Immature natural killer cell (primary cell): ENCODE data around the gene CRY2. TPM values are rescaled to one million over a fixed set of nuclear protein-coding genes. Genes with fewer than 3 reads are reported as not detected.
"Not testable (repeated sequence)": the region's sequence is repeated elsewhere in the genome, so short reads cannot be mapped to it uniquely, and the experiment has no call there.

Experiments used
- DNase-seq, 3 donors: peaks; one replicate each; pipeline ENCODE4 v3.0.0; 2022; ENCODE audit warnings: mixed read lengths in 1 of 3
- H3K27ac Mint-ChIP-seq, 6 donors: one replicate each; pipeline ENCODE4 v1.8.0; 2020; ENCODE audit warnings: mixed read lengths in 6 of 6, mild to moderate bottlenecking in 5 of 6, inconsistent platforms in 4 of 6, moderate library complexity in 3 of 6
- H3K27me3 Mint-ChIP-seq, 3 donors: one replicate each; pipeline ENCODE4 v1.8.0; 2020 to 2021; ENCODE audit warnings: low read depth in 3 of 3, mild to moderate bottlenecking in 3 of 3, mixed read lengths in 3 of 3, moderate library complexity in 3 of 3, inconsistent platforms in 1 of 3
- H3K36me3 Mint-ChIP-seq, 3 donors: one replicate each; pipeline ENCODE4 v1.8.0; 2020; ENCODE audit warnings: mixed read lengths in 3 of 3, inconsistent platforms in 2 of 3, mild to moderate bottlenecking in 2 of 3
- H3K4me1 Mint-ChIP-seq, 2 donors: one replicate each; pipeline ENCODE4 v1.8.0; 2020; ENCODE audit warnings: inconsistent platforms in 2 of 2, mild to moderate bottlenecking in 2 of 2, mixed read lengths in 2 of 2, moderate library complexity in 1 of 2
- H3K4me3 Mint-ChIP-seq, 5 donors: one replicate each; pipeline ENCODE4 v1.8.0; 2020; ENCODE audit warnings: mild to moderate bottlenecking in 5 of 5, mixed read lengths in 5 of 5, inconsistent platforms in 3 of 5, moderate library complexity in 3 of 5
- H3K9me3 Mint-ChIP-seq, 6 donors: one replicate each; pipeline ENCODE4 v1.8.0; 2020; ENCODE audit warnings: mild to moderate bottlenecking in 6 of 6, mixed read lengths in 6 of 6, inconsistent platforms in 4 of 6, moderate library complexity in 3 of 6
- polyA plus RNA-seq, 3 donors: library from polyadenylated mRNA; unstranded; fragments of 300-500 nt; fragmentation: Illumina TruSeq; gene quantifications; one replicate each; pipeline ENCODE4 v1.2.3, GENCODE V29; 2021

The CRY2 gene
- polyA plus RNA-seq, 3 donors from 2014 or later, result 16.5 to 32.7 (median 20.8) TPM

DNA sequence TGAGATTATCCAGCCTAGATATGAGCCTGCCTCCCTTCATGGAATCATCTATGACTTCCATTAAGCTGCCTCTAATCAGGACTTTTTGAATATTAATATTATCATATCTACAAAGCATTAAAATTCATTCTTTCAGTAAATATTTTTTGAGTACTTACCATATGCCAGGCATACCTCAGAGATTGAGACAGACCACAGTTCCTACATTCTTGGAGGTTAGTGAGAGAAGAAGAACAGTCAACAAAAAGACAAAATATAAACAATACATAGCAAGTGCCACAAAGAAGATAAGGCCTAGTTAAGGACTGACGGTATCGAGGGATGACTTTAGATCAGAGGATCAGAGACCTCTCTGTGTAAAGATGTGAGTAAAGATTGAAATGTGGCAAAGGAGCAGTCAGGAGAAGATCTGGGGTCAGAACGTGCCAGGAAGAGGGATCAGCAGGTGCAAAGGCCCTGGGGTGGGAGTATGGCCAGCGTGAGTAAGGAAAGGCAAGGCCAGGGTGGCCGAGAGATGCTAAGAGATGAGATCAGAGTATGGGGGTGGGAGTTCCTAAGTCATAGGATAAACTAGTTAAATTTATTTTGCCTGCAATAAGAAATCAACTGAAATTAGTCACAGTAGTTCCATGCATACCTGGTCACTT, 26.9 kb upstream of the CRY2 start:
- Mint-ChIP-seq H3K27me3 (peaks cover 0 to 3% (median 0%) of the 10 kb centered on the region in 3 donors), H3K4me1 (no peaks in the 10 kb centered on the region), H3K4me3 (no peak overlapping the region), H3K36me3 (no peaks in the 10 kb centered on the region), H3K9me3 (no peaks in the 10 kb centered on the region), H3K27ac (no peak overlapping the region)
- DNase-seq, result no peak

DNA sequence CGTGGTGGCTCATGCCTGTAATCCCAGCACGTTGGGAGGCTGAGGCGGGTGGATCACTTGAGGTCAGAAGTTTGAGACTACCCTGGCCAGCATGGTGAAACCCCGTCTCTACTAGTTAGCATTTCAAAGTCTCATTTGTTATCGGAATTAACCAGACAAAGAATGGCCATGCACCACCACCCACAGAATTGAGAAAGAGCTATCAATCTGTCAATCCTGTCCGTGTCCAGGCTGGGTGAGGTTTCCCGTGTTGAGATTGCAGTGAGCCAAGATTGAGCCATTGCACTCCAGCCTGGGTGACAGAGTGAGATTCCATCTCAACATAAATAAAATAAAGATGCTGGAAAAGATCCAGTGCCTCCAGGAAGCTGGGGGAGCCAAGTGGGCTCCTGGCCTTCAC, 20.8 kb upstream of the CRY2 start:
- H3K36me3 Mint-ChIP-seq, H3K4me1 Mint-ChIP-seq, H3K4me3 Mint-ChIP-seq, H3K27me3 Mint-ChIP-seq, H3K27ac Mint-ChIP-seq, H3K9me3 Mint-ChIP-seq, DNase-seq: not testable (repeated sequence)

DNA sequence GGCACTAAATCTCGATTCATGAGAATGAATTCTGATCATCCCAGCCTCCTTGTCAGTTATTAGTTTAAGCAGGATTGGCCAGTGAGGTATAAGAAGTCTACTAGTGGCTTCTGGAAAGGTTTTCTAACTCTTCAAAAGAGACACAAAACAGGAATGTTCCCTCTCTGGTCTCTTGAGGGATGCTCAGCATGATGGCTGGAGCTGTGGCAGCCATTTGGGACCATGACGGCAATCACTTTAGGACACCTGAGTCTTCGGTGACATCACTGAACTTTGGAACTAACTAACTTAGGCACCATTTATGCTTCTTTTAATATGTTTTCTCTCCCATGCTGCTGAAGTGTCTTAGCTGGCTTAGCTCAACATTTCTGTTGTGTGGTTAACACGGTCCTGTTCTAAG, 20.2 kb upstream of the CRY2 start:
- Mint-ChIP-seq H3K27ac (no peak overlapping the region), H3K4me1 (no peaks in the 10 kb centered on the region), H3K36me3 (no peaks in the 10 kb centered on the region), H3K4me3 (no peak overlapping the region), H3K9me3 (no peaks in the 10 kb centered on the region), H3K27me3 (peaks cover 2 to 7% (median 5%) of the 10 kb centered on the region in 3 donors)
- no peak for DNase-seq

DNA sequence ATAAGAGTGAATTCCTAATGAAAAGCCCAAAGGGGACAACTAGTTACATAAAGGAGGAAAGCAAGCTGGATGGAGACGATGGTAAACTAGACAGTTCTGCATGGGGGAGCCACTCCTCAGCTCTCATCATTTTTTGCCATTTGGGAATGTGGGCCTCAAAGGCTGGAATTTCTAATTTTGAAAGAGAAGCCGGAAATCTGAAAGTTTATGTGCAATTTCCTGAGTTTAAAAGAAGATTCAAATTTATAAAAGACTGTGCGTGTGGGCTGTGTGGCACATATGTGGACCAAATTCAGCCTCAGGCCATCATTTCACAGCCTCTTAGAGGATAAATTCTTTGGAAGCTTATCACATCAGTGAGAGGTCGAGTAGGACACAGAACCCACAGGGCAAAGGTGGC, 18.3 kb upstream of the CRY2 start:
- H3K4me3 Mint-ChIP-seq, result no peak overlapping the region
- no peaks in the 10 kb centered on the region for H3K9me3 Mint-ChIP-seq
- DNase-seq, result no peak
- no peaks in the 10 kb centered on the region for H3K36me3 Mint-ChIP-seq
- H3K27me3 Mint-ChIP-seq, result peaks cover 2 to 8% (median 8%) of the 10 kb centered on the region in 3 donors
- H3K4me1 Mint-ChIP-seq, result peaks cover 4 to 5% of the 10 kb centered on the region in 2 donors
- no peak overlapping the region for H3K27ac Mint-ChIP-seq

DNA sequence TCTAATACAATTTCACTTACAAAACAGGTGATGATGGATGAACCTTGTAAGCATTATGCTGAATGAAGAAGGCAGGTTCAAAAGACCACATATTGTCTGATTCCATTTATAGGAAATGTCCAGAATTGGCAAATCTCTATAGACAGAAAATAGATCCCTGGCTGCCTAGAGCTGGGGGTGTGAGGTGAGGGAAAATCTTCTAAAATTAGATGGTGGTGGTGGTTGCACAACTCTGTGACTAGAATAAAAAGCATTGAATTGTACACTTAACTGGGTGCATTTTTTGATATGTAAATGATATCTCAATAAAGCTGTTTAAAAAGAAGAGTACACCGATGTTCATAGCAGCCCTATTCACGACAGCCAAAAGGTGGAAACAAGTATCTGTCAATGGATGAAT, 16.7 kb upstream of the CRY2 start:
- Mint-ChIP-seq H3K9me3 (no peaks in the 10 kb centered on the region), H3K27me3 (peaks cover 4 to 10% (median 8%) of the 10 kb centered on the region in 3 donors), H3K4me1 (peaks cover 9 to 10% of the 10 kb centered on the region in 2 donors), H3K4me3 (no peak overlapping the region), H3K36me3 (no peaks in the 10 kb centered on the region), H3K27ac (no peak overlapping the region)
- no peak for DNase-seq

DNA sequence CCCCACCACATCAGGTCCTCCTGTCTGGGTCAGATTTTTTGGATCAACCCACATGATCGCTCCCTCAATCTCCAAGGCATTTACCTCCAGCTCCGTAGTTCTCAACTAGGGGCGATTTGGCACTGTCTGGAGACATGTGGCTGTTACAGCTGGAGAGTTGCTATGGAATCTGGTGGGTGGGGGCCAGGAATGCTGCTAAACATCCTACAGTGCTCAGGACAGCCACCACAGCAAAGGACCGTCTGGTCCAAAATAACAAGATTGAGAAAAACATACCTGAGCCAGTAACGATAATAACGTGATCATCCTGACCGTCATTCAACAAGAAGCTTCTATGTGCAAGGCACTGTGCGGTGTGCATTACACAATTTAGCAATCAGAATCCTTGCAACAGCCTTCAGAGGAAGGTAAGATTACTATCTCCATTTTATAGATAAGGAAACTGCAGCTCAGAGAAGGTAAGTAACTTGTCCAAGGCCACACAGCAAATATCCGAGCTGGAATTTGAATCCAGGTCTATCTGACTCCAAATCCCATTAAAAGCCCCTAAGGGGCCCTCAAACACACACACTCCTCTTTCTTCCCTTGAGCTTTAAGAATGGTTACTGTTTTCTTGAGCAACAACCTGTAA, 14.3 kb upstream of the CRY2 start:
- H3K9me3 Mint-ChIP-seq, result no peaks in the 10 kb centered on the region
- H3K27me3 Mint-ChIP-seq, result peaks cover 5 to 10% (median 7%) of the 10 kb centered on the region in 3 donors
- no peaks in the 10 kb centered on the region for H3K36me3 Mint-ChIP-seq

DNA sequence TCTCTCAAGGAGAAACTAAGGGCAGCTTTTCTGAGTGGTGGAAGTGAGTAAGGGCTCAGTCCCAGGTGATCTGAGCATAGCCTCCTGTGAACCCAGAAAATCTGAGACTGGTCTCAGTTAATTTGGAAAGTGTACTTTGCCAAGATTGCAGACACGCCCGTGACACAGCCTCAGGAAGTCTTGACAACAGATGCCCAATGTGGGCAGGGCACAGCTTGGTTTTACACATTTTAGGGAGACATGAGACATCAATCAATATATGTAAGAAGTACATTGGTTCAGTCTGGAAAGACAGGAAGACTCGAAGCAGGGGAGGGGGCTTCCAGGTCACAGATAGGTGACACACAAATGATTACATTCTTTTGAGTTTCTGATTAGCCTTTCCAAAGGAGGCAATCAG, 13.5 kb upstream of the CRY2 start:
- Mint-ChIP-seq H3K9me3 (no peaks in the 10 kb centered on the region), H3K27me3 (peaks cover 5 to 10% (median 7%) of the 10 kb centered on the region in 3 donors), H3K27ac (peak overlapping the region in 2 of 6 donors; percentile 39 to 49), H3K4me1 (peaks cover 9 to 10% of the 10 kb centered on the region in 2 donors), H3K36me3 (no peaks in the 10 kb centered on the region), H3K4me3 (peak overlapping the region in 2 of 5 donors; percentile 36 to 38)
- no peak for DNase-seq

More for the DNA sequence above, 14.3 kb upstream of the CRY2 start:
- Mint-ChIP-seq H3K27ac (peak overlapping the region in 1 of 6 donors; percentile 67), H3K4me3 (no peak overlapping the region), H3K4me1 (peaks cover 9 to 10% of the 10 kb centered on the region in 2 donors)
- DNase-seq, result no peak

DNA sequence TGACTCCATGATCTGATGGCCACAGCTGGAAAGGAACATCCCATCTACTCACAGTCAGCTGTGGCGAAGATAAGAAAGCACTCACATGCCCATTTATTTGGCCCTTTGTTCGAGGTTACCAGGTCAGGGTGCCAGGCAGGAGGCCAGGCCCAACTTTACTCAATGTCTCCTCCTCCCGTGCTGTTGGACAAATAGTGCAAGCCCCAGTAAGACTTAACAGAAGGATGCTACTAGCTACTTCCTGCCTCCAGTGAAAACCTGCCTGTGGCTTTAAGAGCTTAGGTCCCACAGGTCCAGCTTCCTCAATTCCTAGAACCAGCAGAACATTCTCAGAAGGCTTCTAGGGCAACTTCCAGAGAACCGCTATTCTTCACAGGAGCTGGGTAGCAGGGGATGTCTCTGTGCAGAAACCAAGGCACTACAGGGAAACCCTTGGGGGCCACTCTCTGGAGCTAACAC, 12.9 kb upstream of the CRY2 start:
- peak overlapping the region in 2 of 5 donors; percentile 36 to 38 for H3K4me3 Mint-ChIP-seq
- DNase-seq, result no peak
- H3K4me1 Mint-ChIP-seq, result peaks cover 9 to 10% of the 10 kb centered on the region in 2 donors
- peak overlapping the region in 1 of 6 donors; percentile 39 for H3K27ac Mint-ChIP-seq
- no peaks in the 10 kb centered on the region for H3K36me3 Mint-ChIP-seq
- no peaks in the 10 kb centered on the region for H3K9me3 Mint-ChIP-seq
- peaks cover 5 to 7% (median 7%) of the 10 kb centered on the region in 3 donors for H3K27me3 Mint-ChIP-seq

DNA sequence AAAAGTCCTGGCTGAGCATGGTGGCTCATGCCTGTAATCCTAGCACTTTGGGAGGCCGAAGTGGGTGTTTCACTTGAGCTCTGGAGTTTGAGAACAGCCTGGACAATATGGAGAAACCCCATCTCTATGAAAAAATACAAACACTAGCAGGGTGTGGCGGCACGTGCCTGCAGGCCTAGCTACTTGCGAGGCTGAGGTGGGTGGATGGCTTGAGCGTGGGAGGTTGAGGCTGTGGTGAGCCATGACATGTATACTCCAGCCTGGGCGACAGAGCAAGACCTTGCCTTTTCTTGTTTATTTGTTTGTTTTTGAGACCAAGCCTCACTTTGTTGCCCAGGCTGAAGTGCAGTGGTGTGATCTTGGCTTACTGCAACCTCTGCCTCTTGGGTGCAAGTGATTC, 8.1 kb upstream of the CRY2 start:
- Mint-ChIP-seq H3K4me1 (peaks cover 6 to 13% of the 10 kb centered on the region in 2 donors), H3K27me3 (peaks cover 7 to 11% (median 8%) of the 10 kb centered on the region in 3 donors), H3K9me3 (no peaks in the 10 kb centered on the region), H3K27ac (no peak overlapping the region), H3K4me3 (no peak overlapping the region), H3K36me3 (no peaks in the 10 kb centered on the region)
- no peak for DNase-seq

DNA sequence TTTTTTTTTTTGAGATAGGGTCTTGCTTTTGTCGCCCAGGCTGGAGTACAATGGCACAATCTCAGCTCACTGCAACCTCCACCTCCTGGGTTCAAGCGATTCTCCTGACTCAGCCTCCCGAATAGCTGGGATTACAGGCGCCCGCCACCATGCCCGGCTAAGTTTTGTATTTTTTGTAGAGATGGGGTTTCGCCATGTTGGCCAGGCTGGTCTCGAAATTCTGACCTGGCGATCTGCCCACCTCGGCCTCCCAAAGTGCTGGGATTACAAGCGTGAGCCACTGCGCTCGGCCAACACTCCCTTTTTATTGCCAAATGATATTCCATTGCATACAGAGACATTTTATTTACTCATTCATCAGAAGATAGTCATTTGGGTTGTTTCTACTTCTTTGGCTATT, 7.0 kb upstream of the CRY2 start:
- DNase-seq, H3K9me3 Mint-ChIP-seq, H3K4me3 Mint-ChIP-seq, H3K27ac Mint-ChIP-seq, H3K36me3 Mint-ChIP-seq: not testable (repeated sequence)
- peaks cover 7 to 18% (median 7%) of the 10 kb centered on the region in 3 donors for H3K27me3 Mint-ChIP-seq
- H3K4me1 Mint-ChIP-seq, result peaks cover 3 to 12% of the 10 kb centered on the region in 2 donors

DNA sequence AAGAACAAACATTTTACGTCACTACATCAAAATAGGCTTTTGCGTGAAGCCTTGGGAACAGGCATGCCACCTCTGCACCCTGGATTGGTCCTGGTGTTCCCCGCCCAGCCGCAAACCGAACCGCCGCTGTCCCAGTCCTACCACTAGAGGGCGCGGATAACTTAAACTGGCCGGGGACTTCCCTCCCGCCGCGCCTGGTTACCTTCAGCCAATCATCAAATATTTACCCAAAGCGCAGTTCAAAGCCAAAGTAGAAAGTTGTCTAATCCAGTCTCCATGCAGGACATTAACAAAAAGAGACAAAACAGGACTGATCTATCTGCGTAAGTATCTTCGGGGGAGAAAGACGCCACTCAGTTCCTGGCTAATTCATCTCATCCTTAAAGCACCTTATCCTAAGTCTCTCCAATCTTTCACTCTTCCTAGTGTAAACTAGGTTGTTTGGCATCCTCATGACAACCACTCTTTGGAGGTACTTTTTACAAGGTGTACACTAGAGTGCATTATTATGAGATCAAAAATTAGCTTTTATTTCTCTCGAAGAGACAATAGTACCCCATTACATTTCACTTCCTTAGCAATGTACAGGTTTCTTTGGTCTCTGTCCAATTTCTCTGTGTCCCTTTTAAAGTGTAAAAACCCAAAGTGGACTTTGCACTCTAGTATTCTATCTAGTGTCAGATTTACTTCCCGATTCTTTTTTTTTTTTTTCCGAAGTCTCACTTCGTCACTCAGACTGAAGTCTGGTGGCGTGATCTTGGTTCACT, 3.9 kb upstream of the CRY2 start:
- Mint-ChIP-seq H3K27me3 (peaks cover 11 to 25% (median 11%) of the 10 kb centered on the region in 3 donors), H3K27ac (peak overlapping the region; percentile 70 to 83 (median 74)), H3K9me3 (no peaks in the 10 kb centered on the region), H3K4me1 (peaks cover 26 to 34% of the 10 kb centered on the region in 2 donors), H3K36me3 (no peaks in the 10 kb centered on the region), H3K4me3 (peak overlapping the region in 4 of 5 donors; percentile 2 to 19 (median 4))
- peak; percentile 89 to 90 (median 90) for DNase-seq

DNA sequence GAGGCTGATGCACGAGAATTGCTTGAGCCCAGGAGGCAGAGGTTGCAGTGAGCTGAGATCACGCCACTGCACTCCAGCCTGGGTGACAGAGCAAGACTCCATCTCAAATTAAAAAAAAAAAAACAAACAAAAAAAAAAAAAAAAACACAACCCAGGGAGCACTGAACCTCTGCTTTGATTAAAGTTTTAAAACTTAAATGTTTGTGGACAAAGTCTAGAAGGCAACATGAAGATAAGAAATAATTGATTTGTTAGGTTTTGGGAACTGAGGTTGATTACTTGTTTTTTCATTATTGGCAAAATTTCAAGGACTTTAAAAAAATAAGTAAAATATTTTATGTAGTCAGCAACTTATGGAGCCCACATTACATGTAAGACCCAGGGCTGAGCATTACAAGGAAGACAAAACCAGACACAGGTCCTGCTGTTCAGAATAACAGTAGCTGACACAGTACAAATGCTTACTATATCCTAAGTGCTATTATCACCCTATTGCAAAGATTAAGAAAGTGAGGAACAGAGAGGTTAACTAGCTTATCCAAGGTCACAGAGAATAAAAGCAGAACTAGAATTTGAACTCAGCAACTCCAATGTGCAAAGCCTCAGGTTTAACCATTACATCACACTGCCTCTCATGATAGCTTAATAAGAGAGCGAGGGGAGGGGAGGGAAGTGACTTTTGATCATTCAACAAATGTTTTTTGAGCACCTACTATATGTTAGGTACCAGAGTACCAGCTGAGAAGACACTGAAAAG, 2.3 kb upstream of the CRY2 start:
- H3K36me3 Mint-ChIP-seq, result no peaks in the 10 kb centered on the region
- H3K27ac Mint-ChIP-seq, result peak overlapping the region; percentile 92 to 99 (median 98)
- H3K9me3 Mint-ChIP-seq, result no peaks in the 10 kb centered on the region
- peaks cover 36 to 46% of the 10 kb centered on the region in 2 donors for H3K4me1 Mint-ChIP-seq
- H3K4me3 Mint-ChIP-seq, result peak overlapping the region in 3 of 5 donors; percentile 15 to 46 (median 33)
- peaks cover 11 to 25% (median 11%) of the 10 kb centered on the region in 3 donors for H3K27me3 Mint-ChIP-seq
- DNase-seq, result no peak

DNA sequence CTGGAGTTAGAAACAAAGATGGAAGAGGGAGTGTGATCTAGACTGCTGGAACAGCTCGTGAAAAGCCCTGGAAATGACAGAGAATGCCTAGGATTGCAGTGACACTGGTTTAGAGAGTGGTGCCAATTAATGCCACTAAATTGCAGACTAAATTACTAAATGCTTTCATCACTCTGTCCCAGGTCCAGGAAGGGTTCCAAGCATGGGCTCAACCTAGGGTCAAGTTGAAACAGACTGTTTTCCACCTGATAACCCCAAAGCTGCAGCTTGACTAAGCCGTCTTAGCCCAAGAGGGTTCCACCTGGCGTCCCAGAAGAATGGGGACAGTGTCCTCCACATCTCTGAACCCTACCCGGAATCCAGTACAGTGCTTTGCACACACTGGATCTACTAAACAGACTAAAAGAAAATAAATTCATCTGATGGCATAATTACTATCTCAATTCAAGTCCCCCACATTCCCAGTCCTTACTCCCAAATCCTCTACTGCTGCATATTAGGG, 1.1 kb upstream of the CRY2 start:
- Mint-ChIP-seq H3K36me3 (no peaks in the 10 kb centered on the region), H3K9me3 (no peaks in the 10 kb centered on the region), H3K4me3 (peak overlapping the region; percentile 73 to 90 (median 88)), H3K4me1 (peaks cover 39 to 56% of the 10 kb centered on the region in 2 donors), H3K27me3 (peaks cover 11 to 21% (median 11%) of the 10 kb centered on the region in 3 donors), H3K27ac (peak overlapping the region; percentile 92 to 99 (median 98))
- DNase-seq, result no peak
